HepG2 (cell line): ENCODE measurements around the gene APBB1IP. TPM values are rescaled to one million over a fixed set of nuclear protein-coding genes. Genes with fewer than 3 reads are reported as not detected.

Experiments used
- ATAC-seq: fragments of 200-7000 bp; cut with Tn5 transposase; 3 replicates; pipeline ENCODE4 v1.9.1; 2020; ENCODE audit warnings: mild to moderate bottlenecking, moderate library complexity
- BruUV-seq: library from RNA; stranded (reverse); fragments of 400-500 nt; replicated peaks from 2 replicates; lab custom pipeline; 2021; lab: Mats Ljungman, UMichigan
- CTCF ChIA-PET: fragments of 300-600 bp; formaldehyde crosslinking; extraction: SDS; loops from one replicate; lab custom pipeline; 2021; ENCODE audit warnings: low total read pairs, inconsistent platforms, low intra/inter-chr PET ratio; lab: Yijun Ruan, JAX
- POLR2A ChIA-PET: fragments of 350-600 bp; sonication (Branson Sonifier 250); formaldehyde crosslinking; loops from one replicate; lab custom pipeline; 2020; ENCODE audit warnings: antibody characterized with exemption, inconsistent platforms; lab: Yijun Ruan, JAX
- DNase-seq: peaks from one replicate; pipeline ENCODE4 v3.0.0-alpha.2; 2015; ENCODE audit warnings: low spot score
- FAIRE-seq: peaks from 3 replicates; lab custom pipeline; 2011; peaks lifted over from hg19 to GRCh38; lab: Jason Lieb, UNC
- H2AFZ ChIP-seq: one replicate; pipeline ENCODE4 v1.6.1; 2011; ENCODE audit warnings: low read length, inconsistent platforms
- H3K27ac ChIP-seq: fragments of 300-600 bp; 3 replicates; pipeline ENCODE4 v1.8.0; 2011; ENCODE audit warnings: mixed run types, mild to moderate bottlenecking, mixed read lengths, low read length, inconsistent platforms; ENCODE audit not compliant: insufficient read depth; ENCODE audit errors: extremely low read length
- H3K27me3 ChIP-seq, 2 experiments: fragments of 200-600 bp in 1 of 2; 2 replicates in 1 of 2; 3 replicates in 1 of 2; pipeline versions ENCODE4 v1.6.0 to v1.8.0; 2011; ENCODE audit warnings: low read length in 2 of 2, mild to moderate bottlenecking in 2 of 2, moderate library complexity in 2 of 2, inconsistent platforms in 1 of 2; ENCODE audit not compliant: insufficient read depth in 2 of 2, control insufficient read depth in 1 of 2
- H3K36me3 ChIP-seq, 2 experiments: fragments of 200-600 bp in 1 of 2; replicated peaks in 1 of 2; 2 replicates in 1 of 2; 3 replicates in 1 of 2; pipeline versions ENCODE4 v1.5.1 to v1.8.0; 2011; ENCODE audit warnings: low read length in 2 of 2, inconsistent platforms in 1 of 2; ENCODE audit not compliant: insufficient read depth in 2 of 2, control insufficient read depth in 1 of 2
- H3K4me1 ChIP-seq: 2 replicates; pipeline ENCODE4 v1.5.1; 2012; ENCODE audit warnings: low read length, inconsistent platforms; ENCODE audit not compliant: insufficient read depth
- H3K4me2 ChIP-seq: 2 replicates; pipeline ENCODE4 v1.6.0; 2011; ENCODE audit warnings: low read depth, low read length, inconsistent platforms
- H3K4me3 ChIP-seq, 3 experiments: fragments of 200-600 bp in 1 of 3; sonication (generic), shearing (Covaris generic) in 1 of 3; replicated peaks in 1 of 3; 2 replicates each; pipeline ENCODE4 v1.5.1; 2011 to 2016; ENCODE audit warnings: low read length in 3 of 3, inconsistent platforms in 2 of 3, low read depth in 2 of 3, mild to moderate bottlenecking in 2 of 3, control low read depth in 1 of 3, mixed read lengths in 1 of 3; ENCODE audit not compliant: insufficient read depth in 1 of 3
- H3K79me2 ChIP-seq: one replicate; pipeline ENCODE4 v1.6.1; 2011; ENCODE audit warnings: low read length, inconsistent platforms; ENCODE audit not compliant: insufficient read depth
- H3K9ac ChIP-seq: 2 replicates; pipeline ENCODE4 v1.6.0; 2011; ENCODE audit warnings: mild to moderate bottlenecking, low read depth, low read length, inconsistent platforms; ENCODE audit not compliant: insufficient read depth
- H3K9me3 ChIP-seq: 2 replicates; pipeline ENCODE4 v1.5.1; 2012; ENCODE audit warnings: mild to moderate bottlenecking, low read length
- H4K20me1 ChIP-seq: 2 replicates; pipeline ENCODE4 v1.6.0; 2011; ENCODE audit warnings: inconsistent platforms, mild to moderate bottlenecking, low read length, moderate library complexity; ENCODE audit not compliant: insufficient read depth
- ASH2L ChIP-seq: fragments of 300-600, 200-600 bp; sonication (generic); IDR thresholded peaks from 2 replicates; pipeline ENCODE4 v1.7.0; 2017; ENCODE audit warnings: low read depth, mild to moderate bottlenecking, moderate library complexity, mixed read lengths, low read length; ENCODE audit not compliant: insufficient read length
- MAFK ChIP-seq, 2 experiments: IDR thresholded peaks in 1 of 2; conservative IDR thresholded peaks in 1 of 2; 2 replicates each; pipeline ENCODE4 v1.6.1; 2011; ENCODE audit warnings: improper control_type of control experiment in 2 of 2, low read length in 2 of 2
- POLR2AphosphoS2 ChIP-seq: IDR thresholded peaks from 2 replicates; pipeline ENCODE4 v1.6.1; 2011; ENCODE audit warnings: low read depth, low read length, improper control_type of control experiment
- SCMH1 ChIP-seq: sonication (generic); formaldehyde crosslinking; IDR thresholded peaks from 2 replicates; pipeline ENCODE4 v1.9.0; 2021; ENCODE audit warnings: missing genetic modification reagents, mild to moderate bottlenecking, borderline replicate concordance
- ZFY ChIP-seq: sonication (generic); formaldehyde crosslinking; IDR thresholded peaks from 2 replicates; pipeline ENCODE4 v1.4.0; 2020; ENCODE audit warnings: missing genetic modification reagents
- ZNF224 ChIP-seq: sonication (generic); formaldehyde crosslinking; IDR thresholded peaks from 2 replicates; pipeline ENCODE4 v1.5.0; 2020; ENCODE audit warnings: mild to moderate bottlenecking, missing genetic modification reagents
- ZNF607 ChIP-seq: sonication (generic); formaldehyde crosslinking; IDR thresholded peaks from 2 replicates; pipeline ENCODE4 v1.5.1; 2020; ENCODE audit warnings: missing genetic modification reagents, mild to moderate bottlenecking, borderline replicate concordance
- ZNF781 ChIP-seq: sonication (generic); formaldehyde crosslinking; IDR thresholded peaks from 2 replicates; pipeline ENCODE4 v1.5.1; 2020; ENCODE audit warnings: borderline replicate concordance, mild to moderate bottlenecking, missing genetic modification reagents; ENCODE audit errors: not compliant biosample characterization
- WGBS: methylation state at CpG from one replicate; pipeline ENCODE4 v1.1.6; 2017; ENCODE audit warnings: low lambda C conversion rate; 5-methylcytosine and 5-hydroxymethylcytosine counted together
- in situ Hi-C: cut with HindIII; loops from 2 replicates; pipeline ENCODE4 v1.10.0; 2017; ENCODE audit warnings: low pct_unique_long_range_greater_than_20kb; ENCODE audit not compliant: extremely low pct_ligation_motif_present
- intact Hi-C: fragments of 100-400 bp; cut with micrococcal nuclease; formaldehyde crosslinking; loops from one replicate; pipeline ENCODE4 v1.10.0; 2022; ENCODE audit not compliant: unreplicated experiment
- polyA plus RNA-seq, 8 experiments: library from polyadenylated mRNA; depleted of rRNA in 3 of 8; stranded (reverse) in 7 of 8; unstranded in 1 of 8; fragments of >200 nt; fragmentation: Illumina TruSeq in 4 of 8; extraction: Trizol in 4 of 8; gene quantifications; 2 replicates each; pipeline versions ENCODE4 v1.2.1 to v1.2.3, GENCODE V29; 2011 to 2016; ENCODE audit warnings: low read depth in 4 of 8, missing spikeins in 1 of 8, mixed read lengths in 1 of 8; ENCODE audit not compliant: insufficient read depth in 1 of 8
- total RNA-seq, 5 experiments: library from RNA; depleted of rRNA; stranded (reverse); fragments of >200 nt; fragmentation: Illumina TruSeq; extraction: Trizol; gene quantifications; 2 replicates each; pipeline ENCODE4 v1.2.3, GENCODE V29; 2016; ENCODE audit warnings: low read depth in 1 of 5
- TF ChIP-seq, protein P1 (sequence below): sonication (generic); formaldehyde crosslinking; IDR thresholded peaks from 2 replicates; pipeline ENCODE4 v1.4.0; 2020; ENCODE audit warnings: missing genetic modification reagents, mild to moderate bottlenecking, borderline replicate concordance
- TF ChIP-seq, protein P2 (sequence below): sonication (generic); formaldehyde crosslinking; IDR thresholded peaks from 2 replicates; pipeline ENCODE4 v1.4.0; 2020; ENCODE audit warnings: missing genetic modification reagents

APBB1IP gene
- total and polyA plus RNA-seq, 2 of the 13 experiments (the other 11 are each of a cell fraction or from before 2014, with no cell fraction given), result 0.08 TPM; not detected in 1

DNA sequence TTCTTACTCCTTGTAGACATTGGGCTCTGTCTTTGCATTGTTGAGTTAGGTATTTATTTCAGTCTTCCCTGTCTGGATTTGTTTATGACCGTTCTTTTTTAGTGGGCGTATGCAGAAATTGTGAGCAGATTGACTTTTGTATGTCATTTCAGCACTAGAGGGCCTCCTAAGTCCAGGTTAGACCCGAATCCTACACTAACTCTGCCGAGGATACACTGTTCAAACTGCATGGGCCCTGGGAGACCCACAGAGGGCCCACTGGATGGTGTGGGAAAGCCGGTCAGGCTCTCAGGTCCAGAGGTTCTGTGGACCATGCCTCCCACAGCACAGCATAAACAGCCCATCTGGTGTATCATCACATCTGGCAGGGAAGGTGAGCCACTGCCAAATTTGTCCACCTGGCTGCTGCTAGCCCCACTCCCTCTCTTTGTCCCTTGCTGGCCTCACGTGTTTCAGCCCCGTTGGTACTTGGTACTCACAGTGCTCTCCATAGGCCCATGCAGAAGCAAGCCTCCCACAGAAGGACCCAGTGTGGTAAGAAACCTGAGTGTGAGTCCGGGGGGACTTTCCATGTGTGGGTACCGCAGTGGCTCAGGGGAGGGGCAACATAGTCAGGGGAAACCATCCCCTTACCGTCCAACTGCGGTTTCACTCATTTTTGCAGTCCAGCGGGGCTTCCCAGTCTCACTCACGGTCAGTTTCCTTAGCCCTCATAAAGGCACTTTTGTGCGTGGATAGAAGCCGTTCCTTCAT is 112.8 kb downstream of the APBB1IP start (continued):
- no peak for TF ChIP-seq POLR2AphosphoS2

DNA sequence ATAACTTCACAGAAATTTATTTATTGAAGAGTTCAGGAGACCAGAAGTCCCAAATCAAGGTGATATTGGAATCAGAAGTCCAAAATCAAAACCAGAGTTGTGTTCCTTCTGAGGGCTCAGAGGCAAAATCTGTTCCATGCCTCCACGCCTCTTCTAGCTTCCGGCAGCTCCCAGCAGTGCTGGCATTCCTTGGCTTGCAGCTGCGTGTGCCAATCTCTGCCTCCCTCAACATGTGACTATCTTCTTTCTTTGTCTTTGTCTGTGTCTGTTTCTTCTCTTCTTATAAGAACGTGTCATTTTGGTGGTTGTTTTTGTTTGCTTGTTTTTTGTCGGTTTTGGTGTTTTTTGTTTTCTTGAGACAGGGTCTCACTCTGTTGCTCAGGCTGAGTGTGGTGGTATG is 116.1 kb downstream of the APBB1IP start:
- Histone ChIP-seq H3K27me3 (no peaks in the 10 kb centered on the region; a peak in 1 of 5 replicates), H3K4me1 (peaks cover 8% of the 10 kb centered on the region), H3K9me3 (no peaks in the 10 kb centered on the region), H3K79me2 (no peaks in the 10 kb centered on the region), H3K4me3 (no peak overlapping the region), H3K27ac (no peak overlapping the region), H2AFZ (no peak overlapping the region), H3K4me2 (no peak overlapping the region), H3K9ac (no peak overlapping the region), H3K36me3 (no peaks in the 10 kb centered on the region), H4K20me1 (no peaks in the 10 kb centered on the region)
- ChIA-PET CTCF (interaction anchor here (5.0 kb wide), 1 partner anchor 219 kb away, joined by 40 read pairs; no protein-coding TSS in a partner anchor), POLR2A (no interaction called here)
- DNase-seq, result no peak
- ATAC-seq, result no peak
- intact Hi-C loops, result no loop called here
- in situ Hi-C loops, result no loop called here
- FAIRE-seq, result no peak
- BruUV-seq, result no TSS peak
- TF ChIP-seq ASH2L (no peak), ZNF781 (no peak), ZNF224 (no peak)
- WGBS, result 27% methylated on average over 5 of the region's 5 CpGs

DNA sequence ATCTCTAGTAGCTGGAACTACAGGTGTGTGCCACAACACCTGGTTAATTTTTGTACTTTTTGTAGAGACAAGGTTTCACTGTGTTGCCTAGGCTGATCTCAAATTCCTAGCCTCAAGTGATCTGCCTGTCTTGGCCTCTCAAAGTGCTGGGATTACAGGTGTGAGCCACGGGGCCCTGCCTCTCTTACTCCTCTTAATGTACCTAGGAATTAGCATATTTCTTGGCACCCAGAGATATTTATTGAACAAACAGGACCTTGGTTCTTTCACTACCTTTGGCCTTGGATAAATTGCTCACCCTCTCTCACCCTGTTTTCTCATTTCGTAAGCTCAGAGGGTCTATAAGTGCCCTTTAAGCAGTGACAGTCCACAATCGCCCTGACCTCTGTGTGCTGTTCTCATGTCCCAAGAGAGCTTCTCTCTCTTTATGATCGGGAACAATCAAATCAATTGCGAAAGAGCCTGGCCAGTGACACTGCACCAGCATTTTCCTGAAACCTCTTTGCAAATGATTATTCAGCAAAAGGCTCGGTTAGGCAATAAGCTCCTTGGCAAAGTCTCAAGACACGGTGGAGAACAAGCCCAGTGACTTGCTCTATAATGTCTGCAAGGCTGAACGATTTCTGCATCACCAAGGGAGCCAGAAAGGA is 117.7 kb downstream of the APBB1IP start:
- in situ Hi-C loops, result no loop called here
- POLR2A ChIA-PET, result no interaction called here

More for the DNA sequence above, 117.7 kb downstream of the APBB1IP start:
- Histone ChIP-seq H2AFZ (no peak overlapping the region), H3K4me1 (peaks cover 8% of the 10 kb centered on the region), H3K27ac (no peak overlapping the region), H4K20me1 (no peaks in the 10 kb centered on the region), H3K9ac (no peak overlapping the region), H3K36me3 (no peaks in the 10 kb centered on the region), H3K9me3 (no peaks in the 10 kb centered on the region), H3K4me2 (no peak overlapping the region), H3K79me2 (no peaks in the 10 kb centered on the region), H3K27me3 (no peaks in the 10 kb centered on the region; a peak in 1 of 5 replicates), H3K4me3 (no peak overlapping the region)
- ATAC-seq (peak; percentile 32; the same call in 2 of the 3 replicates), FAIRE-seq (no peak), DNase-seq (peak; percentile 24)
- intact Hi-C loops, result no loop called here
- no TSS peak for BruUV-seq
- TF ChIP-seq MAFK (conservative IDR thresholded peaks at IDR 0.05 in 1 of 2, IDR thresholded peaks at IDR 0.05 in 1 of 2; ENCODE audit: low read length in 2 of 2) (peak in 1 of 2 experiments; percentile 19; a peak in 1 of 4 replicates), ZNF607 (CRISPR knock-in tag) (no peak), ZFY (CRISPR knock-in tag) (no peak), SCMH1 (CRISPR knock-in tag) (no peak)
- TF ChIP-seq, protein P1, sequence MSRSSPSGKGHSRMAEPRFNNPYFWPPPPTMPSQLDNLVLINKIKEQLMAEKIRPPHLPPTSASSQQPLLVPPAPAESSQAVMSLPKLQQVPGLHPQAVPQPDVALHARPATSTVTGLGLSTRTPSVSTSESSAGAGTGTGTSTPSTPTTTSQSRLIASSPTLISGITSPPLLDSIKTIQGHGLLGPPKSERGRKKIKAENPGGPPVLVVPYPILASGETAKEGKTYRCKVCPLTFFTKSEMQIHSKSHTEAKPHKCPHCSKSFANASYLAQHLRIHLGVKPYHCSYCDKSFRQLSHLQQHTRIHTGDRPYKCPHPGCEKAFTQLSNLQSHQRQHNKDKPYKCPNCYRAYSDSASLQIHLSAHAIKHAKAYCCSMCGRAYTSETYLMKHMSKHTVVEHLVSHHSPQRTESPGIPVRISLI (CRISPR knock-in tag), result no peak
- TF ChIP-seq, protein P2, sequence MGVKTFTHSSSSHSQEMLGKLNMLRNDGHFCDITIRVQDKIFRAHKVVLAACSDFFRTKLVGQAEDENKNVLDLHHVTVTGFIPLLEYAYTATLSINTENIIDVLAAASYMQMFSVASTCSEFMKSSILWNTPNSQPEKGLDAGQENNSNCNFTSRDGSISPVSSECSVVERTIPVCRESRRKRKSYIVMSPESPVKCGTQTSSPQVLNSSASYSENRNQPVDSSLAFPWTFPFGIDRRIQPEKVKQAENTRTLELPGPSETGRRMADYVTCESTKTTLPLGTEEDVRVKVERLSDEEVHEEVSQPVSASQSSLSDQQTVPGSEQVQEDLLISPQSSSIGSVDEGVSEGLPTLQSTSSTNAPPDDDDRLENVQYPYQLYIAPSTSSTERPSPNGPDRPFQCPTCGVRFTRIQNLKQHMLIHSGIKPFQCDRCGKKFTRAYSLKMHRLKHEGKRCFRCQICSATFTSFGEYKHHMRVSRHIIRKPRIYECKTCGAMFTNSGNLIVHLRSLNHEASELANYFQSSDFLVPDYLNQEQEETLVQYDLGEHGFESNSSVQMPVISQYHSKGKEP (CRISPR knock-in tag), result no peak
- whole genome bisulfite sequencing, result 0% methylated on average over 8 of the region's 8 CpGs
- CTCF ChIA-PET, result interaction anchor here (5.0 kb wide), 1 partner anchor 221 kb away, joined by 40 read pairs; no protein-coding TSS in a partner anchor
